Measurements from ENCODE around the gene COMMD8.

- TF ChIP-seq, protein P1, sequence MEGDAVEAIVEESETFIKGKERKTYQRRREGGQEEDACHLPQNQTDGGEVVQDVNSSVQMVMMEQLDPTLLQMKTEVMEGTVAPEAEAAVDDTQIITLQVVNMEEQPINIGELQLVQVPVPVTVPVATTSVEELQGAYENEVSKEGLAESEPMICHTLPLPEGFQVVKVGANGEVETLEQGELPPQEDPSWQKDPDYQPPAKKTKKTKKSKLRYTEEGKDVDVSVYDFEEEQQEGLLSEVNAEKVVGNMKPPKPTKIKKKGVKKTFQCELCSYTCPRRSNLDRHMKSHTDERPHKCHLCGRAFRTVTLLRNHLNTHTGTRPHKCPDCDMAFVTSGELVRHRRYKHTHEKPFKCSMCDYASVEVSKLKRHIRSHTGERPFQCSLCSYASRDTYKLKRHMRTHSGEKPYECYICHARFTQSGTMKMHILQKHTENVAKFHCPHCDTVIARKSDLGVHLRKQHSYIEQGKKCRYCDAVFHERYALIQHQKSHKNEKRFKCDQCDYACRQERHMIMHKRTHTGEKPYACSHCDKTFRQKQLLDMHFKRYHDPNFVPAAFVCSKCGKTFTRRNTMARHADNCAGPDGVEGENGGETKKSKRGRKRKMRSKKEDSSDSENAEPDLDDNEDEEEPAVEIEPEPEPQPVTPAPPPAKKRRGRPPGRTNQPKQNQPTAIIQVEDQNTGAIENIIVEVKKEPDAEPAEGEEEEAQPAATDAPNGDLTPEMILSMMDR (conservative IDR thresholded peaks at IDR 0.05), result no peak
- TF ChIP-seq ZFX (IDR thresholded peaks at IDR 0.05), result no peak
Measured at GRCh38 chr4:47505666-47506065, 42.2 kb upstream of the COMMD8 start.
